Nephron (organoid): ENCODE measurements around the gene DENND4C.

ENCODE experiments used
- H3K27ac Mint-ChIP-seq, 3 experiments: 2 replicates each; pipeline ENCODE4 v1.8.0; 2020; ENCODE audit warnings: mixed read lengths in 3 of 3, mild to moderate bottlenecking in 2 of 3, moderate library complexity in 1 of 3
- H3K27me3 Mint-ChIP-seq: 2 replicates; pipeline ENCODE4 v1.8.0; 2021; ENCODE audit warnings: low read depth, mild to moderate bottlenecking, moderate library complexity, mixed read lengths
- H3K36me3 Mint-ChIP-seq: 2 replicates; pipeline ENCODE4 v1.8.0; 2020; ENCODE audit warnings: low read depth, mixed read lengths
- H3K4me1 Mint-ChIP-seq: 2 replicates; pipeline ENCODE4 v1.8.0; 2020; ENCODE audit warnings: mixed read lengths
- H3K4me3 Mint-ChIP-seq, 3 experiments: 2 replicates each; pipeline ENCODE4 v1.8.0; 2020; ENCODE audit warnings: mild to moderate bottlenecking in 3 of 3, mixed read lengths in 3 of 3, moderate library complexity in 2 of 3
- H3K9me3 Mint-ChIP-seq: 2 replicates; pipeline ENCODE4 v1.8.0; 2020; ENCODE audit warnings: mixed read lengths
- TF ChIP-seq, protein P1 (sequence below), 3 experiments: fragments of 200-600 bp; sonication (generic); IDR thresholded peaks; one replicate each; pipeline ENCODE4 v1.5.0; 2021; ENCODE audit warnings: antibody characterized with exemption in 3 of 3; ENCODE audit not compliant: unreplicated experiment in 3 of 3

The DENND4C gene

DNA sequence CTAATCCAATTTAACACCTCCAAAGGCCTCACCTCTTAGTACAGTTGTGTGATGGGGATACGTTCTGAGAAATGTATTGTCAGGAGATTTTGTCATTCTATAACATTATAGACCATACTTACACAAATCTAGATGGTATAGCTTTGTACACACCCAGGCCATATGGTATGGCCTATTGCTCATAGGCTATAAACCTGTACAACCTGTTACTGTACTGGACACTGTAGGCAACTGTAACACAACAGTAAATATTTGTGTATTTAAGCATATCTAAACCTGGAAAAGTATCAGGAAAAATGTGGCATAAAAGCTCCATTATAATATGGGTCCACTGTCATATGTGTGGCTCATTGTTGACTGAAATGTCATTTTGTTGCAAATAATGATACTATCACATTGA is 190.4 kb downstream of the DENND4C start:
- Mint-ChIP-seq H3K9me3 (no peaks in the 10 kb centered on the region), H3K27ac (no peak overlapping the region), H3K4me1 (no peaks in the 10 kb centered on the region), H3K36me3 (no peaks in the 10 kb centered on the region), H3K4me3 (no peak overlapping the region), H3K27me3 (peaks cover 3% of the 10 kb centered on the region)
- TF ChIP-seq, protein P1, sequence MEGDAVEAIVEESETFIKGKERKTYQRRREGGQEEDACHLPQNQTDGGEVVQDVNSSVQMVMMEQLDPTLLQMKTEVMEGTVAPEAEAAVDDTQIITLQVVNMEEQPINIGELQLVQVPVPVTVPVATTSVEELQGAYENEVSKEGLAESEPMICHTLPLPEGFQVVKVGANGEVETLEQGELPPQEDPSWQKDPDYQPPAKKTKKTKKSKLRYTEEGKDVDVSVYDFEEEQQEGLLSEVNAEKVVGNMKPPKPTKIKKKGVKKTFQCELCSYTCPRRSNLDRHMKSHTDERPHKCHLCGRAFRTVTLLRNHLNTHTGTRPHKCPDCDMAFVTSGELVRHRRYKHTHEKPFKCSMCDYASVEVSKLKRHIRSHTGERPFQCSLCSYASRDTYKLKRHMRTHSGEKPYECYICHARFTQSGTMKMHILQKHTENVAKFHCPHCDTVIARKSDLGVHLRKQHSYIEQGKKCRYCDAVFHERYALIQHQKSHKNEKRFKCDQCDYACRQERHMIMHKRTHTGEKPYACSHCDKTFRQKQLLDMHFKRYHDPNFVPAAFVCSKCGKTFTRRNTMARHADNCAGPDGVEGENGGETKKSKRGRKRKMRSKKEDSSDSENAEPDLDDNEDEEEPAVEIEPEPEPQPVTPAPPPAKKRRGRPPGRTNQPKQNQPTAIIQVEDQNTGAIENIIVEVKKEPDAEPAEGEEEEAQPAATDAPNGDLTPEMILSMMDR (IDR thresholded peaks at IDR 0.05; ENCODE audit: unreplicated experiment in 3 of 3), result no peak
